Measurements from ENCODE around the gene SRBD1. TPM values are rescaled to one million over a fixed set of nuclear protein-coding genes. Genes with fewer than 3 reads are reported as not detected.

SRBD1 gene
- total and polyA plus RNA-seq, 2 of the 8 experiments (the other 6 are each of a cell fraction or from before 2014, with no cell fraction given): 4.6 to 20.0 TPM

DNA sequence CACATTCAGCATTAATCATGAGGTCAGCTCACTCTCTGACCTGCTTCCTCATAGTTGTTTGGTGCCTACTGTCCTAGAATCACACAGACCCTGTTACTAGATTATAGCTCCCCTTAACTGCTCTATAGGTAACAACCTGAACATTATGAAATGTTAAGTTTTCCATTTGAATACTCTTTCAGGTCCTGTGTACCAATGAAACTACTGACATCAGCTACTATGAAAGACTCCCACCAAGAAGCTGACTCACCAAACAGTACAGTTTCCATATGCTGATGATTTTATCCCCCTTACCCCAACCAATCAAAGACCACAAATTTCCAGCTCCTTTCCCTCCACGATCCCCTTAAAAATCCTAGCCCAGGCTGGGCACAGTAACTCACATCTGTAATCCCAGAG, 56.3 kb downstream of the SRBD1 start:
- Histone ChIP-seq H3K27ac (ENCODE audit: low read depth, low read length) (no peak overlapping the region), H3K23ac (ENCODE audit: insufficient read length) (no peak overlapping the region), H2AK5ac (ENCODE audit: low read depth, low read length) (no peak overlapping the region), H4K8ac (ENCODE audit: extremely low read depth, insufficient read depth, low read length) (no peak overlapping the region), H2AFZ (ENCODE audit: low read length) (no peak overlapping the region), H2BK20ac (ENCODE audit: low read length) (no peak overlapping the region), H3K27me3 (replicated peaks in 1 of 4; ENCODE audit: control insufficient read depth in 3 of 4, extremely low read depth in 1 of 4, insufficient read depth in 3 of 4, low read length in 3 of 4) (no peaks in the 10 kb centered on the region), H3K79me2 (ENCODE audit: control insufficient read depth in 1 of 2, insufficient read depth in 2 of 2, low read length in 2 of 2) (no peaks in the 10 kb centered on the region), H3K4me1 (replicated peaks in 1 of 4; ENCODE audit: control insufficient read depth in 3 of 4, insufficient read depth in 4 of 4, low read length in 3 of 4) (peaks cover 0 to 7% (median 2%) of the 10 kb centered on the region in 4 experiments; a peak in 1 of 7 replicates), H3K4me3 (ENCODE audit: extremely low read depth in 1 of 4, insufficient read depth in 2 of 4, low read depth in 3 of 4, low read length in 4 of 4) (no peak overlapping the region), H3K4me2 (ENCODE audit: insufficient read depth in 1 of 2, low read depth in 2 of 2, low read length in 2 of 2) (no peak overlapping the region), H3K36me3 (ENCODE audit: control insufficient read depth in 2 of 4, insufficient read depth in 4 of 4, low read length in 3 of 4) (no peaks in the 10 kb centered on the region), H3K9ac (replicated peaks in 1 of 4; ENCODE audit: extremely low read depth in 1 of 4, low read depth in 3 of 4, low read length in 3 of 4) (no peak overlapping the region), H3K18ac (ENCODE audit: extremely low read depth, low read length) (no peak overlapping the region), H2BK5ac (ENCODE audit: low read depth, low read length) (0 out of 2 replicates have a peak overlapping the region, but pooled peaks have one; percentile 37), H2BK15ac (ENCODE audit: low read length) (no peak overlapping the region), H2BK12ac (ENCODE audit: low read depth, low read length) (no peak overlapping the region), H3K14ac (ENCODE audit: insufficient read length) (no peak overlapping the region), H3K9me3 (ENCODE audit: insufficient read depth in 2 of 2, low read depth in 1 of 2, low read length in 1 of 2) (no peaks in the 10 kb centered on the region), H4K20me1 (replicated peaks in 1 of 2; ENCODE audit: control insufficient read depth in 1 of 2, insufficient read depth in 2 of 2, low read length in 2 of 2) (no peaks in the 10 kb centered on the region), H3K23me2 (ENCODE audit: low read depth, low read length) (no peaks in the 10 kb centered on the region; the same call in 1 of the 2 replicates), H2BK120ac (replicated peaks; ENCODE audit: low read depth, low read length) (no peak overlapping the region), H3K4ac (replicated peaks; ENCODE audit: insufficient read length, low read depth, low read length) (no peak overlapping the region), H3K56ac (replicated peaks; ENCODE audit: insufficient read length, low read depth, low read length) (no peak overlapping the region), H4K91ac (replicated peaks; ENCODE audit: insufficient read length, low read length) (no peak overlapping the region), H4K5ac (ENCODE audit: insufficient read length, low read depth, low read length) (no peak overlapping the region), H3K79me1 (ENCODE audit: low read depth, low read length) (no peaks in the 10 kb centered on the region)
- DNase-seq (ENCODE audit: low read depth in 1 of 2, low spot score in 2 of 2) (no peak), FAIRE-seq (no peak)
- POLR2A ChIA-PET (ENCODE audit: partially characterized antibody): interaction anchor here (0.6 kb wide), 1 partner anchor 14 kb away, joined by 3 read pairs; no protein-coding TSS in a partner anchor
- CTCF ChIA-PET (ENCODE audit: partially characterized antibody): interaction anchor here (0.7 to 1.1 kb wide), 6 partner anchors 9 to 277 kb away, joined by 3 to 4 read pairs (median 3); no protein-coding TSS in a partner anchor
- WGBS, 2 experiments (ENCODE audit: extremely low coverage in 1 of 2, insufficient coverage in 1 of 2, insufficient read length in 1 of 2, insufficient replicate concordance in 2 of 2, low coverage in 1 of 2, low lambda C conversion rate in 2 of 2, missing lambda C conversion rate in 1 of 2): 91% methylated on average over 1 of the region's 1 CpG; no CpG with 5 or more reads in 1 of the 2 experiments
- TF ChIP-seq BCL11A (IDR thresholded peaks at IDR 0.05; ENCODE audit: low read depth in 2 of 2, low read length in 2 of 2) (no peak), CBX8 (IDR thresholded peaks at IDR 0.05; ENCODE audit: borderline replicate concordance, low read depth, low read length) (no peak), TAF1 (IDR thresholded peaks at IDR 0.05; ENCODE audit: low read depth, low read length) (no peak), NANOG (IDR thresholded peaks at IDR 0.05; ENCODE audit: insufficient read depth, low read depth, low read length, poor library complexity, severe bottlenecking) (no peak), EGR1 (IDR thresholded peaks at IDR 0.05; ENCODE audit: borderline replicate concordance, low read depth, low read length) (no peak), MAFK (IDR thresholded peaks at IDR 0.05; ENCODE audit: low read depth, low read length) (no peak), CEBPB (IDR thresholded peaks at IDR 0.05; ENCODE audit: low read depth, low read length) (no peak), BRCA1 (IDR thresholded peaks at IDR 0.05; ENCODE audit: low read depth, low read length) (no peak), CBX5 (IDR thresholded peaks at IDR 0.05; ENCODE audit: low read depth, low read length) (no peak), KDM5A (IDR thresholded peaks at IDR 0.05; ENCODE audit: low read length) (no peak), RXRA (IDR thresholded peaks at IDR 0.05; ENCODE audit: insufficient read depth, low read depth, low read length) (no peak)

Measured in H1 (cell line).